Coronary artery (tissue), 2 donors: ENCODE data around the gene SLC16A10.
"Not testable (repeated sequence)": the region's sequence is repeated elsewhere in the genome, so short reads cannot be mapped to it uniquely, and the experiment has no call there.

ENCODE experiments used
- DNase-seq: peaks from one replicate; pipeline ENCODE4 v3.0.0-alpha.2; 2017; ENCODE audit warnings: low spot score
- H3K27ac ChIP-seq, 2 donors: fragments of 200-600 bp; sonication (generic); one replicate each; pipeline ENCODE4 v1.5.1; 2016 to 2019
- H3K4me3 ChIP-seq: fragments of 200-600 bp; sonication (generic); 2 replicates; pipeline ENCODE4 v1.5.1; 2016; ENCODE audit warnings: mild to moderate bottlenecking, moderate library complexity
- CTCF ChIP-seq: fragments of 200-600 bp; sonication (generic); IDR thresholded peaks from one replicate; pipeline ENCODE4 v1.5.1; 2019; ENCODE audit warnings: antibody characterized with exemption

The SLC16A10 gene

GRCh38 chr6:111118826-111119225 is 31.5 kb downstream of the SLC16A10 start:
- no peak for TF ChIP-seq CTCF
- no peak for DNase-seq
- peak overlapping the region in 1 of 2 donors; percentile 41 for H3K27ac ChIP-seq
- H3K4me3 ChIP-seq: no peak overlapping the region

- no peak for DNase-seq
- no peak for TF ChIP-seq CTCF
- no peak overlapping the region for H3K4me3 ChIP-seq
- peak overlapping the region in 1 of 2 donors; percentile 41 for H3K27ac ChIP-seq
Observed at GRCh38 chr6:111119571-111120329, 32.4 kb downstream of the SLC16A10 start.

GRCh38 chr6:111121789-111122350 is 34.6 kb downstream of the SLC16A10 start:
- H3K27ac ChIP-seq: no peak overlapping the region
- DNase-seq: no peak
- TF ChIP-seq CTCF: no peak
- H3K4me3 ChIP-seq: no peak overlapping the region

- Histone ChIP-seq H3K27ac (no peak overlapping the region), H3K4me3 (no peak overlapping the region)
- no peak for DNase-seq
- no peak for TF ChIP-seq CTCF
Observed at GRCh38 chr6:111122458-111123286, 35.4 kb downstream of the SLC16A10 start.

DNA sequence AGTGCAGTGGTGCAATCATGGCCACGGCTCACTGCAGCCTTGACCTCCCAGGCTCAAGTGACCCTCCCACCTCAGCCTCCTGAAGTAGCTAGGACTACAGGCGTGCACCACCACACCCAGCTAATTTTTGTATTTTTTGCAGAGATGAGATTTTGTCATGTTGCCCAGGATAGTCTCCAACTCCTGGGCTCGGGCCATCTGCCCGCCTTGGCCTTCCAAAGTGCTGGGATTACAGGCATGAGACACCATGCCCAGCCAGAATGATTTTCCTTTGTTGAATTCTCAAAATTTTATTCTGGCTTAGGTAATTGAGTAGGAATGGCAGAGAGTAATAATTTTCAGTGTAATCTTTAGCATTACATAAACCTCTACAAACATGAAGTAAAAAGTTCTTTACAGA is 37.1 kb downstream of the SLC16A10 start:
- TF ChIP-seq CTCF: no peak
- no peak for DNase-seq

GRCh38 chr6:111129013-111129412 is 41.7 kb downstream of the SLC16A10 start:
- H3K4me3 ChIP-seq: no peak overlapping the region
- TF ChIP-seq CTCF: no peak
- peak overlapping the region in 1 of 2 donors; percentile 56 for H3K27ac ChIP-seq
- DNase-seq: no peak

More for the DNA sequence above, 37.1 kb downstream of the SLC16A10 start:
- no peak overlapping the region for H3K4me3 ChIP-seq
- H3K27ac ChIP-seq: no peak overlapping the region

- not testable (repeated sequence) for H3K27ac ChIP-seq, H3K4me3 ChIP-seq, DNase-seq
Observed at GRCh38 chr6:111131018-111131417, 43.7 kb downstream of the SLC16A10 start.

GRCh38 chr6:111132669-111133068 is 45.4 kb downstream of the SLC16A10 start:
- not testable (repeated sequence) for DNase-seq, H3K4me3 ChIP-seq, H3K27ac ChIP-seq

GRCh38 chr6:111134236-111134869 is 47.0 kb downstream of the SLC16A10 start:
- not testable (repeated sequence) for H3K27ac ChIP-seq, DNase-seq, H3K4me3 ChIP-seq

DNA sequence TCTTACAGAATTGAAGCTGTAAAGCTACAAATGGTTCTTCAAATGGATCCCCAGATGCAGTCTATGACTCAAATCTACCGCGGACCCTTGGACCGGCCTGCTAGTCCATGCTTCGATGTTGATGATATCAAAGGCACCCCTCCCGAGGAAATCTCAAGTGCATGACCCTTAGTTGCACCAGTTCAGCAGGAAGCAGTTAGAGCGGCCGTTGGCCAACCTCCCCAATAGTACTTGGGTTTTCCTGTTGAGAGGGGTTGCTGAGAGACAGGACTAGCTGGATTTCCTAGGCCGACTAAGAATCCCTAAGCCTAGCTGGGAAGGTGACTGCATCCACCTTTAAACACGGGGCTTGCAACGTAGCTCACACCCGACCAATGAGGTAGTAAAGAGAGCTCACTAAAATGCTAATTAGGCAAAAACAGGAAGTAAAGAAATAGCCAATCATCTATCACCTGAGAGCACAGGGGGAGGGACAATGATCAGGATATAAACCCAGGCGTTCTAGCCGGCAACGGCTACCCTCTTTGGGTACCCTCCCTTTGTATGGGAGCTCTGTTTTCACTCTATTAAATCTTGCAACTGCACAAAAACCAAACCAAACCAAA is 50.3 kb downstream of the SLC16A10 start:
- H3K4me3 ChIP-seq, DNase-seq, H3K27ac ChIP-seq: not testable (repeated sequence)
